Measurements from ENCODE around the gene GSG1L2. TPM values are rescaled to one million over a fixed set of nuclear protein-coding genes. Genes with fewer than 3 reads are reported as not detected.

Gene GSG1L2
- total and polyA plus RNA-seq, 4 donors: not detected

- H3K9me3 ChIP-seq (ENCODE audit: control insufficient read depth in 4 of 4, low read length in 3 of 4): no peaks in the 10 kb centered on the region
- no peak overlapping the region for H3K9ac ChIP-seq (ENCODE audit: low read depth in 1 of 2, low read length in 2 of 2)
- no peaks in the 10 kb centered on the region for H3K36me3 ChIP-seq (ENCODE audit: control insufficient read depth in 4 of 4, insufficient read depth in 3 of 4, low read depth in 1 of 4, low read length in 3 of 4)
- TF ChIP-seq RAD21 (IDR thresholded peaks at IDR 0.05) (no peak), EGR1 (IDR thresholded peaks at IDR 0.05; ENCODE audit: low read depth in 2 of 2) (no peak), YY1 (IDR thresholded peaks at IDR 0.05) (no peak), SP1 (IDR thresholded peaks at IDR 0.05) (no peak), FOXA2 (IDR thresholded peaks at IDR 0.05) (no peak), JUND (IDR thresholded peaks at IDR 0.05) (no peak), TAF1 (conservative IDR thresholded peaks at IDR 0.05) (no peak), FOXA1 (IDR thresholded peaks at IDR 0.05) (no peak), CTCF (IDR thresholded peaks at IDR 0.05; ENCODE audit: low read depth, low read length, missing input control) (no peak), REST (IDR thresholded peaks at IDR 0.05) (no peak), HNF4A (conservative IDR thresholded peaks at IDR 0.05) (no peak), GABPA (IDR thresholded peaks at IDR 0.05 in 1 of 2, conservative IDR thresholded peaks at IDR 0.05 in 1 of 2) (no peak), RXRA (IDR thresholded peaks at IDR 0.05) (no peak), NR2F2 (IDR thresholded peaks at IDR 0.05) (no peak)
- TF ChIP-seq, protein P1, sequence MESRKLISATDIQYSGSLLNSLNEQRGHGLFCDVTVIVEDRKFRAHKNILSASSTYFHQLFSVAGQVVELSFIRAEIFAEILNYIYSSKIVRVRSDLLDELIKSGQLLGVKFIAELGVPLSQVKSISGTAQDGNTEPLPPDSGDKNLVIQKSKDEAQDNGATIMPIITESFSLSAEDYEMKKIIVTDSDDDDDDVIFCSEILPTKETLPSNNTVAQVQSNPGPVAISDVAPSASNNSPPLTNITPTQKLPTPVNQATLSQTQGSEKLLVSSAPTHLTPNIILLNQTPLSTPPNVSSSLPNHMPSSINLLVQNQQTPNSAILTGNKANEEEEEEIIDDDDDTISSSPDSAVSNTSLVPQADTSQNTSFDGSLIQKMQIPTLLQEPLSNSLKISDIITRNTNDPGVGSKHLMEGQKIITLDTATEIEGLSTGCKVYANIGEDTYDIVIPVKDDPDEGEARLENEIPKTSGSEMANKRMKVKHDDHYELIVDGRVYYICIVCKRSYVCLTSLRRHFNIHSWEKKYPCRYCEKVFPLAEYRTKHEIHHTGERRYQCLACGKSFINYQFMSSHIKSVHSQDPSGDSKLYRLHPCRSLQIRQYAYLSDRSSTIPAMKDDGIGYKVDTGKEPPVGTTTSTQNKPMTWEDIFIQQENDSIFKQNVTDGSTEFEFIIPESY (IDR thresholded peaks at IDR 0.05): no peak
- TF ChIP-seq, protein P2, sequence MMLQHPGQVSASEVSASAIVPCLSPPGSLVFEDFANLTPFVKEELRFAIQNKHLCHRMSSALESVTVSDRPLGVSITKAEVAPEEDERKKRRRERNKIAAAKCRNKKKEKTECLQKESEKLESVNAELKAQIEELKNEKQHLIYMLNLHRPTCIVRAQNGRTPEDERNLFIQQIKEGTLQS (IDR thresholded peaks at IDR 0.05): no peak
- no peaks in the 10 kb centered on the region for H3K27me3 ChIP-seq (ENCODE audit: control insufficient read depth in 4 of 4, insufficient read depth in 4 of 4, low read length in 3 of 4)
- 77% methylated on average over 8 of the region's 8 CpGs for WGBS
- H3K4me1 ChIP-seq (ENCODE audit: control insufficient read depth in 4 of 4, insufficient read depth in 4 of 4, low read length in 3 of 4): no peaks in the 10 kb centered on the region
- H3K27ac ChIP-seq (ENCODE audit: low read depth in 1 of 2, low read length in 2 of 2): no peak overlapping the region
- no peak overlapping the region for H3K4me3 ChIP-seq (ENCODE audit: low read depth in 1 of 3, low read length in 3 of 3)
- DNase-seq (ENCODE audit: low spot score): no peak
Observed at GRCh38 chr17:9788601-9789000, 33.3 kb downstream of the GSG1L2 start.

- no peak overlapping the region for H3K4me3 ChIP-seq (ENCODE audit: low read depth in 1 of 3, low read length in 3 of 3)
- H3K9ac ChIP-seq (ENCODE audit: low read depth in 1 of 2, low read length in 2 of 2): no peak overlapping the region
- DNase-seq (ENCODE audit: low spot score): no peak
- H3K36me3 ChIP-seq (ENCODE audit: control insufficient read depth in 4 of 4, insufficient read depth in 3 of 4, low read depth in 1 of 4, low read length in 3 of 4): no peaks in the 10 kb centered on the region
- H3K9me3 ChIP-seq (ENCODE audit: control insufficient read depth in 4 of 4, low read length in 3 of 4): no peaks in the 10 kb centered on the region
- no peaks in the 10 kb centered on the region for H3K4me1 ChIP-seq (ENCODE audit: control insufficient read depth in 4 of 4, insufficient read depth in 4 of 4, low read length in 3 of 4)
- TF ChIP-seq YY1 (IDR thresholded peaks at IDR 0.05) (no peak), GABPA (IDR thresholded peaks at IDR 0.05 in 1 of 2, conservative IDR thresholded peaks at IDR 0.05 in 1 of 2) (no peak), FOXA2 (IDR thresholded peaks at IDR 0.05) (no peak), SP1 (IDR thresholded peaks at IDR 0.05) (no peak), NR2F2 (IDR thresholded peaks at IDR 0.05) (no peak), JUND (IDR thresholded peaks at IDR 0.05) (no peak), EGR1 (IDR thresholded peaks at IDR 0.05; ENCODE audit: low read depth in 2 of 2) (no peak), HNF4A (conservative IDR thresholded peaks at IDR 0.05) (no peak), TAF1 (conservative IDR thresholded peaks at IDR 0.05) (no peak), HNF4G (IDR thresholded peaks at IDR 0.05) (no peak), REST (IDR thresholded peaks at IDR 0.05) (no peak), RXRA (IDR thresholded peaks at IDR 0.05) (no peak)
- TF ChIP-seq, protein P2 (IDR thresholded peaks at IDR 0.05): no peak
- TF ChIP-seq, protein P3, sequence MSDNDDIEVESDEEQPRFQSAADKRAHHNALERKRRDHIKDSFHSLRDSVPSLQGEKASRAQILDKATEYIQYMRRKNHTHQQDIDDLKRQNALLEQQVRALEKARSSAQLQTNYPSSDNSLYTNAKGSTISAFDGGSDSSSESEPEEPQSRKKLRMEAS (IDR thresholded peaks at IDR 0.05): no peak
- H3K27me3 ChIP-seq (ENCODE audit: control insufficient read depth in 4 of 4, insufficient read depth in 4 of 4, low read length in 3 of 4): peaks cover 0 to 6% (median 0%) of the 10 kb centered on the region in 4 donors
- WGBS: 96% methylated on average over 2 of the region's 2 CpGs
- H3K27ac ChIP-seq (ENCODE audit: low read depth in 1 of 2, low read length in 2 of 2): no peak overlapping the region
Observed at GRCh38 chr17:9784544-9784943, 37.3 kb downstream of the GSG1L2 start.

All from liver (tissue), 9 donors.